Activated CD4-positive, alpha-beta T cell treated with anti-CD3 and anti-CD28 coated beads for 48 hours (primary cell): ENCODE data around the gene GCFC2.

ENCODE experiments used
- DNase-seq: peaks from one replicate; pipeline ENCODE4 v3.0.0-alpha.2; 2020

GCFC2 gene

DNA sequence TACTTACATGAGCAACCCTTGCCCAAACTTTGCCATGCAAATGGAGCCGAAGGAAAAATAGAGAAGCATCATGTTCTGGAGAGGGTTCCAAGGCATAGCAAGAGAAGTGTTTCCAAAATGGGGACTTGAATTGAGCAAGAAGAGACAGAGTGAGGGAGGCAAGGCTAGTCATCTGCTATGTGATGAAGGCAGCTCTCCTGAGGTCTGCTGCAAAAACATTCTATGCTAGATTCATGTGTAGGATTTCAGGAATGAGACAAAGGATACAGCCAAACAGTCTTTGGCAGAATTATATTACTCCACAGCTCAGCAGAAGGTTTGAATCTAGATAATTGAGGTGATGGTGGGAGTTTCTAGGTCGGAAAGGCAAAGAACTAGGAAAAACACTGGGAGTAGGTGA lies 88.2 kb downstream of the GCFC2 start:
- no peak for DNase-seq

DNA sequence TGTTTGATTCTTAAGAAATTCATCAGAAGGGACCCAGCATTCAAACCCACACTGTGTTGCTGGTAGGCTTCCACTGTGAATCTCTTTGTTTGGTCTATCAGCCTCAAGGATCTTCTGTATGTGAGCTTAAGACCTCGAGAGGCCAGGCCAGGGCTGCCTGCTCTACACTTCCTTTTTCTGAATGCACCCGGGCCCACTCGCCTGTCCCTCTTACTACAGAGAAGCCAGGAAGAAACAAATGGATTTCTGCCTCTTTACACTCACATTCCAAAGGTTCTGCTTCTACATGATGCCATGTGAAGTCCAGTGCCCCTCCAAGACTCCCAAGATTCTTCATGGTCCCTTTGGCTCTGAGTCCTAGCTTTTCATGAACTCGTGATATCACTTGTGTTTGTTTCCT lies 89.5 kb downstream of the GCFC2 start:
- DNase-seq, result no peak

DNA sequence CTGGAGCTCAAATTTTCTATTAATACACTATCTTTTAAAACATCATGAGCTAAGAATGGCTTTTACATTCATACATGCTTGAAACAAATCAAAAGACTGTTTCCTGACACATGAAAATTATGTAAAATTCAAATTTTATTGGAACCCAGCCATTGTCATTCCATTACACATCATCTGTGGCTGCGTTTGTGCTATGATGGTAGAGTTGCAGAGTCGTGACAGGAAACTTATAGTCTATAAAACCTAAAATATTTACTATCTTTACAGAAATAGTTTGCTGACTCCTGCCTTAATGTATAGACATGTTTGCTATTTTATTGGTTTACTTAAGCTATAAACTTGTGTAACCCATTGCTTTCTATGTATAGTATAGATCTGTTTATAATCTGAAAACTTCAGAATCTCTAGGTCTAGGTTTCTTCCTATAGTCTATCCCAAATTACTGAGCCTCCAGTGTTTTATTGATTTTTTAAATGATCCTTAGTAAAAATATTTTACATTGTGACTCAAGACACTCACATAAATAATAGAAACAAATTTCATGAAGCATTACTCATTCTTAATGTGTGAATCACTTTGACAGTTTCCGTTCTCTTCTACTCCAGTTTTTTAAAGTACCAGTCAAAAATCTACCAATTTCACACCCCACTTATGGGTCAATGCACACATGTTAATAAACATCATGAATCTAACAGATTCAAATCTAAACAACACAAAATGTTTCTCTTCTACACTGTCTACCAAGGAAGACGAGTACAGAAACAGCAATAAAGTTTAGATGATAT lies 90.6 kb downstream of the GCFC2 start:
- no peak for DNase-seq

DNA sequence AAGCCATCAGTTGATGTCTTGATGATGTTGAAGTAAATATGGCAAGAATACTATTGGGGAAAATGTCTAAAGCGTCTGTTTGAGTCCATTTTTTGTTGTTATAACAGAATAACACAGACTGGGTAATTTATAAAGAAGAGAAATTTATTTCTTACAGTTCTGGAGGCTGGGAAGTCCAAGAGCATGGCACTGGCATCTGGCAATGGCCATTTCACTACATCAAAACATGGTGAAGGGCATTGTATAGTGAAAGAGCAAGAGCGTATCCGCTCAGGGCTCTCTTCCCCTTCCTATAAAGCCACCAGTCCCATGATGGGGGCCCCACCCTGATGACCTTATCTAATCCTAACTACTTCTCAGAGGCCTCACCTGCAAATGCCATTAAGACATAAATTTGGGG lies 93.8 kb downstream of the GCFC2 start:
- DNase-seq, result no peak

DNA sequence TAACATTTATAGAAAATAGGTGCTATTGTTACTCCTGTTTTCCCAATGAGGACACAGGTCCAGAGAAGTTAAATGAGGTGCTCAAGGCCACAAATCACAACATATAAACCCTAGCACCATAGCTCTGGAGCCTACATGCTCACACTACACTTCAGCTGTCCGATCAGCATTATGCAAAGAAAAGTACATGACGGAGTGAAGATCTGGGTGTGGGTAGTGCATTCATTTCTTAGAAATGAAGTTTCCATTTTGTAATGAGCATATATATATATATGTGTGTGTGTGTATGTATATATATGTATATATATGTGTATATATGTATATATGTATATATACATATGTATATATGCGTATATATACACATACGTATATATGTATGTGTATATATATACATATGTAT lies 94.3 kb downstream of the GCFC2 start:
- DNase-seq, result no peak

DNA sequence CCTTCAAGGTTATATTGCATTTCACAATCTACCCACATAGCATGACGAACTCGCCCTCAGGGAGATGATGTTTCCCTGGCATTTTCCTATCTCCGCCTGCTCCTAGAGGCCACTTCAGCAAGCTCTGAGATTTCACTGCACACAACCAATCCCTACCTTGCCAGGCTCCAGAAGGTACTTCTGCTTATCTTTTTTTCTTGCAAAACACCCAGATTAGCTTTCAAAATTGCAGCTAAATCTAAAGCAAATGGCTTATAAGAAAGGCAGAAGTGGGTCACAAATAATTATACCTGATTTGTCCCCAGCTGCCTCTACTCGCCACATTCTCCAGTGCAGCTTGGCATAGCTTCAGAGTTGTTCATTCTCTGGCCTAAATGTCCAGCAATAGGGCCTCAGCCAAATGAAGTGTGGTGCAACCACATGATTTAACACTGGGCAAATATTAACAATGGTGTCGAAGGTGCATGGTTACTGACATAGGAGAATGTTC lies 96.5 kb downstream of the GCFC2 start:
- no peak for DNase-seq

DNA sequence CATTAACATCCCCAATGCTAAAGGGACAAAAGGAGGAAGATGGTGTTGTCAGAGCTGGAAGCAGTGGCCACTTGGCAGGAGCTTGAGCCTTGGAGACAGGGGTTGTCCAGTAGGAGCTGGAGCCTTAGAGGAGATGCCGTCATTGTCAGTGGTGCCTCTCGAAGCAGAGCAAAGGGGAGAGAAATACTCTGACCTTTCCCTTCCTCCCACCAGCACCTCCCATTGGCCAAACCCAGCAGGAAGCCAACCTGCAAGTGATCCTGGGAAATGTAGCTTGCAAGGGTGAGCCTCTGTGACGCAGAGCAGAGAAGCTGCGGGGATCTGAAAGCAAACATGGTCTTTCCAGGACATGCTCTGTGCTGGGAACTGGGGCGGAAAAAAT lies 97.9 kb downstream of the GCFC2 start:
- no peak for DNase-seq
